ENCODE results near the gene LRRFIP1. TPM values are rescaled to one million over a fixed set of nuclear protein-coding genes. Genes with fewer than 3 reads are reported as not detected.
"Not testable (repeated sequence)": the region's sequence is repeated elsewhere in the genome, so short reads cannot be mapped to it uniquely, and the experiment has no call there.

The LRRFIP1 gene
- total RNA-seq, 1 donor from 2014 or later = 152 TPM

DNA sequence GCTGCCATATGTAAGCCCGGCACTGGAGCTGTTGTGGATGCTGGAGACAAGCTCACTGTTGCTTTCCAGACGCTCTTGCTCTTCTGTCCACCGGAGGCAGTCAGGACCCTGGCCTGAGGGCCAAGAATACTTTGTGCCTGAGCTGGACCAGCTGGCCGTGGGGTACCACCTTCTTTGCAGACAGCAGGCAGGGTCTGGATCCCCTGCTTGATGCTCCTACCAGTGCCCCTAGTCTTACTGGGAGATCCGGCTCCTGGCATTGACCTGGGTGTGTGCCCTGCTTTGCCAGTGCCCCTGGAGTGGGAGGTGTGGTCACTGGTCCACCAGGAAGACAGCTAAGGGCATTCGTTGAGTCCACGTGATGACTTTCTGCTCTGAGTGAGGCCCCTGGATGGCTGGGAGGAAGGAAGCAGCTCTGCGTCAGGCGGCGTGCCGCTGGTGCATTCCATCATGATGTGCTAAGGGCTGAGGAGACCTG is 59.3 kb downstream of the LRRFIP1 start:
- DNase-seq (ENCODE audit: low read depth, low spot score) = peak; percentile 66

GRCh38 chr2:237688081-237688480 is 60.7 kb downstream of the LRRFIP1 start:
- DNase-seq (ENCODE audit: low read depth, low spot score) = no peak

DNA sequence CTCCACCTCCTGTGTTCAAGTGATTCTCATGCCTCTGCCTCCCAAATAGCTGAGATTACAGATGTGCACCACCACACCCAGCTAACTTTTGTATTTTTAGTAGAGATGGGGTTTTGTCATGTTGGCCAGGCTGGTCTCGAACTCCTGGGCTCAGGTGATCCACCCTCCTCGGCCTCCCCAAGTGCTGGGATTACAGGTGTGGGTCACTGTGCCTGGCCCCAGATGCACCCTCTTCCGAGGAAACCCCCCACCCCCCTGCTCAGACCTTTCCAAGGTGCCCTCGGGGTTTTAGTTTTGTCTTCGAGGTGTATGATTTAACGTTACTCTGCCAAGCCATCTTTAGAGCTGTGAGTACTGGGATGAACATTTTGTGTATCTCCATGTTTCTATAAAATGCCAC is 61.2 kb downstream of the LRRFIP1 start:
- not testable (repeated sequence) for DNase-seq (ENCODE audit: low read depth, low spot score)

- DNase-seq (ENCODE audit: low read depth, low spot score) = no peak
Observed at GRCh38 chr2:237689336-237690131, 62.1 kb downstream of the LRRFIP1 start.

DNA sequence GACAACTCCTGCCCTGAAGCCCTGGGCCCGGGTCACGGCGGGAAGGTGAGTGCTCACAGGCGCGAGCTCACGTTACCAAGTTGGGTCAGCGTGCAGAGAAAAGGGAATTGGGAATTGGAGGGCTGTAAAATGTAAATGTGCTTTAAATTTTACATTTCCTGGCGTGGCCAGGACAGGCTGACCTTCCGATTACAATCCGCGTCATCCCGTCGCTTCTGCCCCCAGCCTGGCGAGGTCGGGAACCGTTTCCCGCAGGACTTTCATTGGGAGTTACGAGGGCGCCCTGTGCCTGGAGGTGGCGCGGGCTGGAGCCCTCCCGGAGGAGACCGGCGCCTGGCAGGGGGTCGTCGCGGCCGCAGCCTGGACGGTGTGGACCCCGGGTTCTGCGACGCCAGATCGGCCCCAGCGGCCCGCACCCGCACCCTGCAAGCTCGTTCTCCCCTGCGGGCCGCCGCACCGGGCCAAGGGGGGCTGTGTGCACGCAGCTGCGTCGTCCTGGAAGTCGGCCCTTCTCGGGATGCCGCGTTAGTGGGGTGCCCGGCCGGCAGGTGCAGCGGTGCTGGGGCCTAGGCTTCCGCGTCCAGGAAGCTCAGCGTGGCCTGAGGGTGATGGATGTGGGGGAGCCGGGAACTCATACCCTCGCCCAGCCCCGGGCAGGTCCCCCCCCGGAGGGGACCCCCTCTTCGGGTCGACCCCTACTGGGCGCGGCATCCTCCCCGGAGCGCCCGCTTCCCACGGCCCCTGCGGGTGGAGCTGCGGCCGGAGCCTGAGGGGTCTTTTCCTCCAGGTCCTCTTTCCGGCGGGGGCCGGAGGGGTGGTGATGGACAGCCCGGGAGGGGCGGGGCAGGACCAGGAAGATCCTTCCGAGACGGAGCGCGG is 63.9 kb downstream of the LRRFIP1 start:
- no peak for DNase-seq (ENCODE audit: low read depth, low spot score)

- DNase-seq (ENCODE audit: low read depth, low spot score) = no peak
Observed at GRCh38 chr2:237691908-237692600, 64.7 kb downstream of the LRRFIP1 start.

DNA sequence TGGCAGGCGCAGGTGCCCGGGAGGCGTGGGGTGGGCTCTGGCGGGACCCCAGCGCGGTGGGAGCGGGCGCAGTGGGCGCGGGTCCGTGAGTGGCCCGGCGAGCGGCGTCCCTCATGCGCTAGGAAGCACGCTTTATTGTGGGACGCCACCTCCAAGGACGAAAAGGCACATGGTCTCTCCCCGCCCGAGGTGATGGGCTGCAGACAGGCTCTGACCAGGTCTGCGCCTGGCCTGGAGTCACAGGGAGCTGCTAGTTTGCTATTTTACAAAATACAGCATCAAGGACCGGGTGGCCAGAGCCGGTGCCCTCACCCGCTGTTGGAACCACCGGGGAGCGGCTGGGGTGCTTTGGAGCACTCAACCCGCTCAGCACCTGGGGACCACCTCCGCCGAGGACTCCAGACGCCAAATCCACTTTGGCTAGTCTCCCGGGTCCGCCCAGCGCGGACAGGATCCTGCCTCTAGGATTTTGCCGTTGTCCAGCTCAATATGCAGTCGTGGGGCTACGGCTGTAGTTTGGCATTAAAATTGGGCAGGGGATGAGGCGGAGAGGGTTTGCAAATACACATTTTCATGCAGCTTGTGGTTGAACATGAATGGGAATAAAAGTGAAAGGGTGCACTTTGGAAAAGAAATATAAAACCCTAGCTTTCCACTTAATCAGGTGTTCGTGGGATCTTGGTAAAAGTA is 65.4 kb downstream of the LRRFIP1 start:
- DNase-seq (ENCODE audit: low read depth, low spot score) = no peak

GRCh38 chr2:237693291-237693994 is 66.1 kb downstream of the LRRFIP1 start:
- no peak for DNase-seq (ENCODE audit: low read depth, low spot score)

DNA sequence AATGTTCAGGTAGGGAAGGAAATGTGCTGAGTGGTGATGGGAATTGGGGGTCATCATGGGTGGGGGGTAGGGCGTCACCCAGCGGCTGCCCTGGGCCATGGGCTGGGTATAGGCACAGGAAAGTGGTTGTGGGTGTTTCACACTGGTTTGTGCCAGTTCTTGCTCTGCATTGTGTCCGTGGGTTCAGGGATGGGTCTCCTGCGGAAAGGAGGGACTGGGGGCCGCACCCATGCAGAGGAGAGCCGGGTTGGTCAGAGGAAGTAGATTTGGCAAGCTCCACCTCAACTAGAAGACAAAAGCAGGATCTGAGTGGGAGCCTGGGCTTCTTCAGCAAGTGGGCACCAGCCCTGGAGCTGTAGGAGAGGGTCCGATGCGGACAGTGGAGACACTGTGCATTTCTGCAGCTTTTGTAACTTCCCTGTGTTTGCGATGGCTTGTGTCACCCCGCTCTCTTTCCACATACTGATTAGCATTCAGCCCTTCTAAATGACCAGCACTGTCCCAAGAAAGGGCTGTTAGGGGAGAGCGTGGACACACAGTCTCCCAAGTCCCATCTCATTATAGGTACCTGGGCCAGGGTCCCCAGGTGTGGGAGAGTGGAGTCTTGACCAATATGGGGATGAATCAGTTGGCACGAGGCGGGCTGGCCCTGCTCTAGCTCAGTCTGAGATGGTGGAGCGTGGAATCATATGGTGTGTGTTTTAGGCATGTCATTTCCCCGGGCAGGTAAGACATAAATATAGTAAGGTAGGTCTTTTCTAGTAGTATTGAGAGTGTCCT is 67.2 kb downstream of the LRRFIP1 start:
- no peak for DNase-seq (ENCODE audit: low read depth, low spot score)

- peak; percentile 81 for DNase-seq (ENCODE audit: low read depth, low spot score)
Observed at GRCh38 chr2:237695201-237695780, 67.9 kb downstream of the LRRFIP1 start.

DNA sequence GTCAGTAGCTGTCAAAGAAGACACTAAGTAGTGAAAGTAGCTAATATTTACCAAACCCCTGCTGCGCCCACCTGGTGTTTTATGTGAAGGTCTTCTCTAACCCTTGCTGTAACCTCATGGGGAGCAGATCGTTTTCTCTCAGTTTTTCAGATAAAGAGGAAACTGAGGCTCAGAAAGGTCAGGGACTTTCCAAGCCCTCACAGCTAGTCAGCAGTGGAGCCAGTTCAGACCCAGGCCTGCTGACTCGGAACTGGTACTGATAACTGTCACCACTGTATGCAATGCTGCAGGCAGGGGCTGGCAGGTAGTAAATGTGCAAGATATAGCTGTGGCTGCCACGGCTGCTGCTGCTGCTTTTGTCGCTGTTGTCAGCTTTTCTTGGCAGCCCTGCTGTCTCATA is 69.1 kb downstream of the LRRFIP1 start:
- no peak for DNase-seq (ENCODE audit: low read depth, low spot score)

GRCh38 chr2:237697586-237698357 is 70.4 kb downstream of the LRRFIP1 start:
- DNase-seq (ENCODE audit: low read depth, low spot score) = no peak

GRCh38 chr2:237698358-237698694 is 70.9 kb downstream of the LRRFIP1 start:
- DNase-seq (ENCODE audit: low read depth, low spot score) = no peak

DNA sequence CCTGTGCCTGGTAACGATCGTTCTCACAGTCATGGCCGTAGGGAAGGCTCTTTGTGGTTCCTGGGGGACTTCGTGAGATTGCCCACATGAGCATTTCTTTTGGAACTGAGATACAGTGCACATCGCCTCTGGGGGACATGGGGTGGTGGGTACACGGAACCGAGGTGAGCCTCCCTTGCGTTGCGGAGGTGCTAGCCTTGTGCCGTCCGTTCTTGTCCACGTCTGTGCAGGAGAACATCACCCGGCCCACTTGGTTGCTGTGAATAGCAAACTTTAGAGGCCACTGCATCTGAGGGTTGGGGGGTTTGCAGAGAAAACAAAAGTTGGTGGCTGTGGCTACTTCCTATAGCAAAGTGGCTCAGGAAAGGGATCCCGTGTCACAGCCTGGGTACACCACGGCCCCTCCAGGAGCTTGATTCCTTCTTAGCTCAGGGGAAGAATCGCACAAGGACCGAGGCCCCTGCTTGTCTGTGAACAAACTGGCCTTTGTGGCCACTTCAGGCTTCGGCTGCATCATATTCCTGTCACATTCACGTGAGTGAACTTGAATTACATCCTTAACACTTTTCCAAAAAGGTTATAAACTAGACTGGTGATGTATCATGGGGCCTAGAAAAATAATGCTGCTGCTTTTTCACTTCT is 72.6 kb downstream of the LRRFIP1 start:
- no peak for DNase-seq (ENCODE audit: low read depth, low spot score)

GRCh38 chr2:237700512-237701032 is 73.2 kb downstream of the LRRFIP1 start:
- DNase-seq (ENCODE audit: low read depth, low spot score) = no peak

GRCh38 chr2:237701033-237701858 is 73.9 kb downstream of the LRRFIP1 start:
- DNase-seq (ENCODE audit: low read depth, low spot score) = no peak

DNA sequence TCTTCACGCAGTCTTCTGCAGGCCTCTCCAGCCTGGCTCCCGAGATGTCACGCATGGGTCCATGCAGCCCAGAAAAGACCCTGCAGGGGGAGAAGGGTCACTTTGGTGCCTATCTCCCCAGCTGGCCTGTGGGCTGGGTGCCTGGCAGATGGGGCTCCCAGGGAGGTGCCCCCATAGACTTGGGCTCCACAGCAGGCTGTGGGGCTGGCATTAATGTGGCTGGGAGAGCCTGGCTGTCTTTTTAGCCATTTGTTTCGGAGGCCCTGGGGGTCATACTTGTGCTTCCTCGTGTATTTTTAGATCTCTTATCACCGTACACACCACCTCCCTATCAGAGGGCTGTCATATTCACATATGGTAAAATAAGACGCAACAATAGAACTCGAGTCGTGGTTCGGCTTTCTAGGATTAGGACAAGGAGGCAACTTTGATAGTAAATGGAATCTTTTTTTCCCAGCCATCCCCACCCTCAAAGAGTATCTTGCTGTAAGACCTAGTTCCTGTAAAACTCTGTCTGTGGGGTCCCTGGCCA is 74.5 kb downstream of the LRRFIP1 start:
- no peak for DNase-seq (ENCODE audit: low read depth, low spot score)
